Adrenal gland (tissue), 12 donors: ENCODE measurements around the gene CCDC97. TPM values are rescaled to one million over a fixed set of nuclear protein-coding genes. Genes with fewer than 3 reads are reported as not detected.

Source experiments
- DNase-seq, 7 donors: peaks; one replicate each; pipeline ENCODE4 v3.0.0-alpha.2; 2019 to 2020
- H3K27ac ChIP-seq, 5 donors: fragments of 200-600 bp; sonication (generic) in 4 of 5; 1 replicate in 3 of 5; 2 replicates in 2 of 5; pipeline versions ENCODE4 v1.5.1 to v1.8.0; 2016 to 2020; ENCODE audit warnings: mild to moderate bottlenecking in 1 of 5
- H3K27me3 ChIP-seq: fragments of 200-600 bp; 2 replicates; pipeline ENCODE4 v1.8.0; 2021
- H3K36me3 ChIP-seq, 2 donors: fragments of 200-600 bp; replicated peaks in 1 of 2; 1 replicate in 1 of 2; 2 replicates in 1 of 2; pipeline versions ENCODE4 v1.5.1 to v1.8.0; 2018 to 2022
- H3K4me1 ChIP-seq, 2 donors: fragments of 200-600 bp; replicated peaks in 1 of 2; 1 replicate in 1 of 2; 2 replicates in 1 of 2; pipeline versions ENCODE4 v1.5.1 to v1.8.0; 2018 to 2021
- H3K4me3 ChIP-seq, 4 donors: fragments of 200-600 bp; sonication (generic) in 3 of 4; one replicate each; pipeline ENCODE4 v1.5.1; 2016 to 2018
- H3K9me3 ChIP-seq, 3 donors: fragments of 200-600 bp; sonication (generic) in 1 of 3; replicated peaks in 1 of 3; 1 replicate in 2 of 3; 2 replicates in 1 of 3; pipeline versions ENCODE4 v1.5.1 to v1.8.0; 2016 to 2021
- CTCF ChIP-seq, 6 experiments: fragments of 450-650 bp in 4 of 6; fragments of 200-600 bp in 2 of 6; sonication (generic) in 1 of 6; IDR thresholded peaks; 1 replicate in 5 of 6; 2 replicates in 1 of 6; pipeline versions ENCODE4 v1.5.1 to v1.8.0; 2016 to 2021; ENCODE audit warnings: antibody characterized with exemption in 6 of 6, mild to moderate bottlenecking in 2 of 6, moderate library complexity in 1 of 6
- POLR2A ChIP-seq, 2 donors: fragments of 450-650 bp; IDR thresholded peaks; one replicate each; pipeline ENCODE4 v1.6.1; 2017; ENCODE audit warnings: antibody characterized with exemption in 2 of 2, mild to moderate bottlenecking in 2 of 2, moderate library complexity in 1 of 2
- WGBS, 4 donors: extraction: QIAGEN DNeasy Blood & Tissue Kit in 2 of 4; methylation state at CpG; one replicate each; pipeline versions ENCODE4 v1.1.5 to v1.1.7; 2013 to 2017; 5-methylcytosine and 5-hydroxymethylcytosine counted together
- intact Hi-C, 2 donors: fragments of 100-400 bp; cut with DNase I; formaldehyde crosslinking; loops; one replicate each; pipeline versions ENCODE4 v1.14.1 to v1.15.0; 2022 to 2023
- polyA plus RNA-seq, 3 donors: library from polyadenylated mRNA; stranded (reverse); fragments of 200-250 nt in 2 of 3; fragments of 350-450 nt in 1 of 3; fragmentation: Illumina TruSeq in 1 of 3; extraction: RNeasy Lipid Tissue Mini Kit (QIAGEN cat#74804) in 1 of 3; gene quantifications; one replicate each; pipeline ENCODE4 v1.2.3, GENCODE V29; 2013 to 2014
- total RNA-seq, 9 donors: library from RNA; depleted of rRNA in 4 of 9; stranded (reverse); fragments of >200 nt in 4 of 9; fragments of 120-200 nt in 1 of 9; fragmentation: NEBNext Ultra II Directional in 1 of 9; extraction: Animal tissue kit (Norgen Biotek cat#: 25700) in 1 of 9; gene quantifications; one replicate each; pipeline versions ENCODE4 v1.1.0 to v1.2.4, GENCODE V29; 2013 to 2023
- donor health status: healthy with polysubstance abuse.
- donor health status: Bipolar disorder and iron deficiency.
- donor health status: DM: yes; HTN: yes; CAD: no.
- donor health status: DM: no; HTN: no; CAD: no.
- donor health status: DM: no; HTN: no; CAD: no.
- donor health status: DM: yes; HTN: yes; CAD: no.

The CCDC97 gene
- total and polyA plus RNA-seq, 12 donors, result 8.2 to 25.6 (median 16.4) TPM

GRCh38 chr19:41363371-41363752 is 53.4 kb downstream of the CCDC97 start:
- intact Hi-C loops, result no loop called here
- TF ChIP-seq POLR2A (IDR thresholded peaks at IDR 0.05) (no peak), CTCF (IDR thresholded peaks at IDR 0.05) (no peak)
- H3K4me3 ChIP-seq, result peak overlapping the region in 2 of 4 donors; percentile 73 to 85
- H3K36me3 ChIP-seq, result no peaks in the 10 kb centered on the region
- 38 to 45% (median 42%) methylated on average over 6 of the region's 6 CpGs for WGBS, 4 donors
- H3K27me3 ChIP-seq, result no peaks in the 10 kb centered on the region
- peaks cover 25 to 26% of the 10 kb centered on the region in 2 donors for H3K4me1 ChIP-seq
- no peak for DNase-seq
- H3K27ac ChIP-seq, result peak overlapping the region in 4 of 5 donors; percentile 95 to 99 (median 98)
- H3K9me3 ChIP-seq, result no peaks in the 10 kb centered on the region

DNA sequence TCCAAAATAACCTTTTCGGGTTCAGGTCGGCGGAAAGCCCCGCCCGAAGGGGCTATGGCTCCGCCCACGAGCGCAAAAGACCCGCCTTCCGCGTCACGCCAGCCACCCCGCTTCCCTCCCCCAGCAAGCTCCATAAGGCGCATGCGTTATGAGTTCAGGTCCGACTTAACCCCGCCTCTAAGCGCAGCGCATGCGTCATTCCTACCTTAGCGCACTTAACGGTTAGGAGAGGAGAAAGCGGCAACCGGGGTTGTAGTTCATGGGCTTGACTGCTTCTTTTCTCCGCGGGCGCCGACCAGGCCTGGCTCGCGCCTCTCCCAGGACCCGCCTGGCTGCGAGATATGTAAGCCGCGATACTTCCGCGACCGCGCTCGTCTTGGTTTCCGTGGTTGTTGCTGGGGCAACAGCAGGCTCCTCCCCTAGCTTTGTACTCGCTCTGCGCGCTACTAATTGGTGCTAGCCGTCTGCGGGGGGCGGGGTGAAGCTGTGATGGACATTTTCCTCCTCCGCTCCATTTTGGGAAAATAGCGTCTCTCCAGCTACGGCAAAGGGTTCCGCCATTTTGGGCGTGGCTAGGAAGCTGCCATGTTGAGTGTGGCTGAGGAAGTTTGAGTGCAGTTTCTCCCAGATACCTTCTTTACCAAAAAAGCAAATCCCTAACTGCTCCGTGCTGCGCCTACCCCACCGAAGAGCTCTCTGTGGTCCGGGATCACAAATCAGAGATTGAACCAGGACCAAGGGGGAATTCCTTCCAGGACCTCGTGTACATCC is 54.0 kb downstream of the CCDC97 start, which contains the start of gene B9D2:
Gene B9D2, minus strand, starts transcription at position 397 of the 771 bp plus-strand sequence. CDS start 630 bp downstream, outside the sequence.
- intact Hi-C loops, result no loop called here
- Histone ChIP-seq H3K27me3 (no peaks in the 10 kb centered on the region), H3K9me3 (no peaks in the 10 kb centered on the region), H3K4me3 (peak within 1 kb of the TSS in 3 of 4 donors; percentile 71 to 85 (median 73)), H3K4me1 (peaks cover 28 to 29% of the 10 kb centered on the region in 2 donors), H3K27ac (peak within 1 kb of the TSS; percentile 95 to 99 (median 98)), H3K36me3 (no peaks in the 10 kb centered on the region)
- 0 to 1% (median 1%) methylated on average over 9 to 56 of the region's 56 CpGs for WGBS, 4 donors
- TF ChIP-seq POLR2A (IDR thresholded peaks at IDR 0.05), result peak; percentile 48 to 82
- no peak for TF ChIP-seq CTCF (IDR thresholded peaks at IDR 0.05)
- peak; percentile 98 to 99 (median 99) for DNase-seq

DNA sequence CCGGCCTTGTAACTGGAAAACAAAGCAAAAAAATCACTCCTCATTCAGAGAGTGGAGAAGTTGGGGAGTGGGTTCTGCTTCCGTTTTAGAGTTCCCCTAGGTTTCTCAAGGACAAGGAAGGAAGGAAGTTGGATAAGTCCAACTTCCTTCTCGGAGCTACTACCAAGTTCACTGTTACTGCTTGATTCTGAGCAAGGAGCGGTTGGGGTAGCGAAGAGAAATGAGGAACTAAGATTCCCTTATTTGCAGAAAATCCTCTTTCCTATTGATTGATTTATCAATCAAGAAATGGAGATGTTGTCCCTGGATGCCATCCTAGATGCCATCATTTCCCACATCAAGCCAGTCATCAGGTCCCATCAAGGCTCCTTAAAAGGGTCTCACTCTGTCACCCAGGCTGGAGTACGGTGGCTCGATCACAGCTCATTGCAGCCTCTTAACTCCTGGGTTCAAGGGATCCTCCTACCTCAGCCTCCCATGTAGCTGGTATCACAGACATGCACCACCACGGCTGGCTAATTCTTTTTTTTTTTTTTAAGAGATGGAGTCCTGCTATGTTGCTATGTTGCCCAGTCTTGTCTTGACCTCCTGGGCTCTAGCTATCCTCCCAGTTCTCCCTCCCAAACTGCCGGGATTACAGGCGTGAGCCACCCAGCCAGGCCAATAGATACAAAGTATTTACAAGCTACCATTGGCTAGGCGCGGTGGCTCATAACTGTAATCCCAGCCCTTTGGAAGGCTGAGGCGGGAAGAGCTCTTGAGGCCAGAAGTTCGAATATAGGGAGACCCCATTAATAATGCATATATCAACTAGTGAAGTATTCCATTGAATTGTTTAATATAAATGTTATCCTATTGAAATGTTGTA is 54.8 kb downstream of the CCDC97 start:
- 67 to 78% (median 73%) methylated on average over 14 of the region's 14 CpGs for WGBS, 4 donors
- intact Hi-C loops, result no loop called here
- H3K27ac ChIP-seq, result peak overlapping the region; percentile 95 to 99 (median 98)

More for the DNA sequence above, 54.8 kb downstream of the CCDC97 start:
- H3K4me1 ChIP-seq, result peaks cover 28 to 29% of the 10 kb centered on the region in 2 donors
- no peaks in the 10 kb centered on the region for H3K27me3 ChIP-seq
- no peaks in the 10 kb centered on the region for H3K36me3 ChIP-seq
- no peak for TF ChIP-seq CTCF (IDR thresholded peaks at IDR 0.05)
- TF ChIP-seq POLR2A (IDR thresholded peaks at IDR 0.05), result no peak
- peak overlapping the region in 3 of 4 donors; percentile 71 to 85 (median 73) for H3K4me3 ChIP-seq
- no peaks in the 10 kb centered on the region for H3K9me3 ChIP-seq
- peak in 2 of 7 donors; percentile 23 to 45 for DNase-seq
